Cardiac fibroblast (primary cell): Measurements from ENCODE around the gene RFC4.

Source experiments
- DNase-seq, 2 donors: peaks; one replicate each; pipeline versions ENCODE4 v3.0.0 to v3.0.0-alpha.2; 2010; ENCODE audit warnings: low read depth in 2 of 2
- H3K4me3 ChIP-seq, 2 donors: replicated peaks in 1 of 2; 1 replicate in 1 of 2; 2 replicates in 1 of 2; pipeline ENCODE4 v1.5.1; 2011; ENCODE audit warnings: low read depth in 2 of 2, low read length in 2 of 2, mild to moderate bottlenecking in 2 of 2, moderate library complexity in 1 of 2
- CTCF ChIP-seq: IDR thresholded peaks from one replicate; pipeline ENCODE4 v1.5.1; 2011; ENCODE audit warnings: low read depth, mild to moderate bottlenecking, low read length, inconsistent platforms

The RFC4 gene

GRCh38 chr3:186798239-186798874, 7.9 kb downstream of the RFC4 start:
- TF ChIP-seq CTCF: no peak
- H3K4me3 ChIP-seq: no peak overlapping the region
- DNase-seq: peak in 1 of 2 donors; percentile 13

- H3K4me3 ChIP-seq: no peak overlapping the region
- DNase-seq: peak; percentile 55 to 66
- TF ChIP-seq CTCF: no peak
Observed at GRCh38 chr3:186790261-186790981, 15.9 kb downstream of the RFC4 start.

- TF ChIP-seq CTCF: no peak
- no peak overlapping the region for H3K4me3 ChIP-seq
- DNase-seq: no peak
Observed at GRCh38 chr3:186789554-186790260, 16.6 kb downstream of the RFC4 start.

GRCh38 chr3:186788482-186789370, 17.6 kb downstream of the RFC4 start:
- TF ChIP-seq CTCF: no peak
- no peak overlapping the region for H3K4me3 ChIP-seq
- no peak for DNase-seq

- no peak for DNase-seq
- no peak overlapping the region for H3K4me3 ChIP-seq
- TF ChIP-seq CTCF: no peak
Observed at GRCh38 chr3:186787642-186788481, 18.4 kb downstream of the RFC4 start.

- H3K4me3 ChIP-seq: peak overlapping the region in 1 of 2 donors; percentile 28
- DNase-seq: no peak
- no peak for TF ChIP-seq CTCF
Observed at GRCh38 chr3:186786922-186787321, 19.4 kb downstream of the RFC4 start.
